H1 (cell line): ENCODE data around the gene MYL5. TPM values are rescaled to one million over a fixed set of nuclear protein-coding genes. Genes with fewer than 3 reads are reported as not detected.

Experiments used
- BRCA1 ChIP-seq: IDR thresholded peaks from 2 replicates; pipeline ENCODE4 v1.6.1; 2012; ENCODE audit warnings: low read depth, low read length, improper control_type of control experiment
- CHD1 ChIP-seq: IDR thresholded peaks from 2 replicates; pipeline ENCODE4 v1.6.1; 2012; ENCODE audit warnings: low read depth, low read length, improper control_type of control experiment
- EZH2 ChIP-seq: fragments of 200-600 bp; sonication (generic); IDR thresholded peaks from 2 replicates; pipeline ENCODE4 v1.7.1; 2012; ENCODE audit warnings: low read depth, mild to moderate bottlenecking, moderate library complexity, low read length, inconsistent platforms; ENCODE audit not compliant: severe bottlenecking
- HDAC6 ChIP-seq: IDR thresholded peaks from one replicate; pipeline ENCODE4 v1.7.1; 2012; ENCODE audit warnings: low read depth, mild to moderate bottlenecking, inconsistent platforms, low read length, moderate library complexity
- RNF2 ChIP-seq: fragments of 200-900, 300-1000 bp; sonication (generic); IDR thresholded peaks from 2 replicates; pipeline ENCODE4 v1.7.1; 2016; ENCODE audit warnings: borderline replicate concordance, low read depth, mild to moderate bottlenecking, antibody characterized with exemption, low read length; ENCODE audit not compliant: poor library complexity, severe bottlenecking; ENCODE audit errors: missing control alignments
- SAP30 ChIP-seq: fragments of 300-600 bp; sonication (generic); IDR thresholded peaks from 2 replicates; pipeline ENCODE4 v1.7.1; 2012; ENCODE audit warnings: low read length, moderate library complexity, mild to moderate bottlenecking, inconsistent platforms; ENCODE audit not compliant: insufficient read depth, insufficient replicate concordance
- SUZ12 ChIP-seq: fragments of 200-600 bp; sonication (generic); IDR thresholded peaks from 2 replicates; pipeline ENCODE4 v1.6.1; 2012; ENCODE audit warnings: mild to moderate bottlenecking, inconsistent platforms, low read length, moderate library complexity, mixed read lengths
- polyA plus RNA-seq, 7 experiments: library from polyadenylated mRNA; depleted of rRNA in 3 of 7; stranded (reverse) in 5 of 7; unstranded in 2 of 7; fragments of >200 nt in 5 of 7; fragments of 200-250 nt in 2 of 7; gene quantifications; 1 replicate in 5 of 7; 2 replicates in 1 of 7; 4 replicates in 1 of 7; pipeline versions ENCODE4 v1.2.1 to v1.2.3, GENCODE V29; 2011 to 2013; ENCODE audit warnings: missing spikeins in 2 of 7, mixed read lengths in 2 of 7
- total RNA-seq: library from RNA; stranded (reverse); fragmentation: NEBNext Ultra II Directional; extraction: Animal tissue kit (Norgen Biotek cat#: 25700); gene quantifications from 2 replicates; pipeline ENCODE4 v1.2.1, GENCODE V29; 2021
- TF ChIP-seq, protein P1 (sequence below): fragments of 300-600 bp; sonication (generic); IDR thresholded peaks from 2 replicates; pipeline ENCODE4 v1.7.1; 2012; ENCODE audit warnings: low read length, moderate library complexity, mild to moderate bottlenecking, inconsistent platforms; ENCODE audit not compliant: insufficient replicate concordance
- TF ChIP-seq, protein P2 (sequence below): IDR thresholded peaks from 2 replicates; pipeline ENCODE4 v1.6.1; 2011; ENCODE audit warnings: low read depth, mild to moderate bottlenecking, low read length; ENCODE audit not compliant: insufficient read depth

The MYL5 gene
- total and polyA plus RNA-seq, 2 of the 8 experiments (the other 6 are each of a cell fraction or from before 2014, with no cell fraction given), result 5.7 to 6.8 TPM

DNA sequence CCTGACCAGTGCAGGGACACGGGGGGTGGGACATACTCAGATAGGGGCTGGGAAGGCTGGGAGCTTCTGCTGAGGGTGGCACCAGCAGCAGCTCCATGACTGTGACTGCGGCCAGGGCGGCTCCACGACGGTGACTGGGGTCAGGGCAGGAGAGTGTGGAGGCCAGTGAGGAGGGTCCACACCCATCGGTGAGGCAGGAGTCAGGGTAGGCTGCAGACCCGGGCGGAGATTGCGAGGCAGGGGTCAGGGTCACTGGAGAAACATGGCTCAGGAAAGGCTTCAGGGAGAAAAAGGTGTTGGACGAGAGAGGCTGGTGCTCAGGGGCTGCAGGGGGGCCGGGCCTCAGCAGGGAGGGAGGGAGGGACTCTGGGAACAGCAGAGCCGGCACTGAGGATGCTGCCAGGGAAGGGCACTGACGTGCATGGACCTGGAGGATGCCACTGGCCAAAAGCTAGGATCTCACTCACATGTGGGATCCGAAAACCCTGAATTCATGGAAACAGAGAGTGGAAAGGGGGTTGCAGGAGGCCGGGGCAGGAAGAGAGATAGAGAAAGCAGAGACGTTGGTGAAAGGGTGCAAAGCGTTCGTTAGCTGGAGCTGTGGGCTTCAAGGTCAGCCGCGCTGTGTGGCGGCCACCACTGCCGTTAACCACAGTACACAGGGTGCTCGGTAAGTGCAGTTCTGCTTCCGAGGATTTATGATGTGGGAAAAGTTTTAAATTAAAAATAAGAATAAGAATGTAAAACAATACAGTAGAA, 22.3 kb upstream of the MYL5 start (continued):
- TF ChIP-seq, protein P1, sequence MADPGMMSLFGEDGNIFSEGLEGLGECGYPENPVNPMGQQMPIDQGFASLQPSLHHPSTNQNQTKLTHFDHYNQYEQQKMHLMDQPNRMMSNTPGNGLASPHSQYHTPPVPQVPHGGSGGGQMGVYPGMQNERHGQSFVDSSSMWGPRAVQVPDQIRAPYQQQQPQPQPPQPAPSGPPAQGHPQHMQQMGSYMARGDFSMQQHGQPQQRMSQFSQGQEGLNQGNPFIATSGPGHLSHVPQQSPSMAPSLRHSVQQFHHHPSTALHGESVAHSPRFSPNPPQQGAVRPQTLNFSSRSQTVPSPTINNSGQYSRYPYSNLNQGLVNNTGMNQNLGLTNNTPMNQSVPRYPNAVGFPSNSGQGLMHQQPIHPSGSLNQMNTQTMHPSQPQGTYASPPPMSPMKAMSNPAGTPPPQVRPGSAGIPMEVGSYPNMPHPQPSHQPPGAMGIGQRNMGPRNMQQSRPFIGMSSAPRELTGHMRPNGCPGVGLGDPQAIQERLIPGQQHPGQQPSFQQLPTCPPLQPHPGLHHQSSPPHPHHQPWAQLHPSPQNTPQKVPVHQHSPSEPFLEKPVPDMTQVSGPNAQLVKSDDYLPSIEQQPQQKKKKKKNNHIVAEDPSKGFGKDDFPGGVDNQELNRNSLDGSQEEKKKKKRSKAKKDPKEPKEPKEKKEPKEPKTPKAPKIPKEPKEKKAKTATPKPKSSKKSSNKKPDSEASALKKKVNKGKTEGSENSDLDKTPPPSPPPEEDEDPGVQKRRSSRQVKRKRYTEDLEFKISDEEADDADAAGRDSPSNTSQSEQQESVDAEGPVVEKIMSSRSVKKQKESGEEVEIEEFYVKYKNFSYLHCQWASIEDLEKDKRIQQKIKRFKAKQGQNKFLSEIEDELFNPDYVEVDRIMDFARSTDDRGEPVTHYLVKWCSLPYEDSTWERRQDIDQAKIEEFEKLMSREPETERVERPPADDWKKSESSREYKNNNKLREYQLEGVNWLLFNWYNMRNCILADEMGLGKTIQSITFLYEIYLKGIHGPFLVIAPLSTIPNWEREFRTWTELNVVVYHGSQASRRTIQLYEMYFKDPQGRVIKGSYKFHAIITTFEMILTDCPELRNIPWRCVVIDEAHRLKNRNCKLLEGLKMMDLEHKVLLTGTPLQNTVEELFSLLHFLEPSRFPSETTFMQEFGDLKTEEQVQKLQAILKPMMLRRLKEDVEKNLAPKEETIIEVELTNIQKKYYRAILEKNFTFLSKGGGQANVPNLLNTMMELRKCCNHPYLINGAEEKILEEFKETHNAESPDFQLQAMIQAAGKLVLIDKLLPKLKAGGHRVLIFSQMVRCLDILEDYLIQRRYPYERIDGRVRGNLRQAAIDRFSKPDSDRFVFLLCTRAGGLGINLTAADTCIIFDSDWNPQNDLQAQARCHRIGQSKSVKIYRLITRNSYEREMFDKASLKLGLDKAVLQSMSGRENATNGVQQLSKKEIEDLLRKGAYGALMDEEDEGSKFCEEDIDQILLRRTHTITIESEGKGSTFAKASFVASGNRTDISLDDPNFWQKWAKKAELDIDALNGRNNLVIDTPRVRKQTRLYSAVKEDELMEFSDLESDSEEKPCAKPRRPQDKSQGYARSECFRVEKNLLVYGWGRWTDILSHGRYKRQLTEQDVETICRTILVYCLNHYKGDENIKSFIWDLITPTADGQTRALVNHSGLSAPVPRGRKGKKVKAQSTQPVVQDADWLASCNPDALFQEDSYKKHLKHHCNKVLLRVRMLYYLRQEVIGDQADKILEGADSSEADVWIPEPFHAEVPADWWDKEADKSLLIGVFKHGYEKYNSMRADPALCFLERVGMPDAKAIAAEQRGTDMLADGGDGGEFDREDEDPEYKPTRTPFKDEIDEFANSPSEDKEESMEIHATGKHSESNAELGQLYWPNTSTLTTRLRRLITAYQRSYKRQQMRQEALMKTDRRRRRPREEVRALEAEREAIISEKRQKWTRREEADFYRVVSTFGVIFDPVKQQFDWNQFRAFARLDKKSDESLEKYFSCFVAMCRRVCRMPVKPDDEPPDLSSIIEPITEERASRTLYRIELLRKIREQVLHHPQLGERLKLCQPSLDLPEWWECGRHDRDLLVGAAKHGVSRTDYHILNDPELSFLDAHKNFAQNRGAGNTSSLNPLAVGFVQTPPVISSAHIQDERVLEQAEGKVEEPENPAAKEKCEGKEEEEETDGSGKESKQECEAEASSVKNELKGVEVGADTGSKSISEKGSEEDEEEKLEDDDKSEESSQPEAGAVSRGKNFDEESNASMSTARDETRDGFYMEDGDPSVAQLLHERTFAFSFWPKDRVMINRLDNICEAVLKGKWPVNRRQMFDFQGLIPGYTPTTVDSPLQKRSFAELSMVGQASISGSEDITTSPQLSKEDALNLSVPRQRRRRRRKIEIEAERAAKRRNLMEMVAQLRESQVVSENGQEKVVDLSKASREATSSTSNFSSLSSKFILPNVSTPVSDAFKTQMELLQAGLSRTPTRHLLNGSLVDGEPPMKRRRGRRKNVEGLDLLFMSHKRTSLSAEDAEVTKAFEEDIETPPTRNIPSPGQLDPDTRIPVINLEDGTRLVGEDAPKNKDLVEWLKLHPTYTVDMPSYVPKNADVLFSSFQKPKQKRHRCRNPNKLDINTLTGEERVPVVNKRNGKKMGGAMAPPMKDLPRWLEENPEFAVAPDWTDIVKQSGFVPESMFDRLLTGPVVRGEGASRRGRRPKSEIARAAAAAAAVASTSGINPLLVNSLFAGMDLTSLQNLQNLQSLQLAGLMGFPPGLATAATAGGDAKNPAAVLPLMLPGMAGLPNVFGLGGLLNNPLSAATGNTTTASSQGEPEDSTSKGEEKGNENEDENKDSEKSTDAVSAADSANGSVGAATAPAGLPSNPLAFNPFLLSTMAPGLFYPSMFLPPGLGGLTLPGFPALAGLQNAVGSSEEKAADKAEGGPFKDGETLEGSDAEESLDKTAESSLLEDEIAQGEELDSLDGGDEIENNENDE, result no peak
- TF ChIP-seq SAP30 (no peak), BRCA1 (no peak), SUZ12 (no peak), CHD1 (no peak), HDAC6 (no peak), EZH2 (no peak), RNF2 (no peak)
- TF ChIP-seq, protein P2, sequence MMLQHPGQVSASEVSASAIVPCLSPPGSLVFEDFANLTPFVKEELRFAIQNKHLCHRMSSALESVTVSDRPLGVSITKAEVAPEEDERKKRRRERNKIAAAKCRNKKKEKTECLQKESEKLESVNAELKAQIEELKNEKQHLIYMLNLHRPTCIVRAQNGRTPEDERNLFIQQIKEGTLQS, result no peak
